ENCODE data around the gene USP48. TPM values are rescaled to one million over a fixed set of nuclear protein-coding genes. Genes with fewer than 3 reads are reported as not detected.

USP48 gene
- total and polyA plus RNA-seq, 2 of the 4 experiments (the other 2 are of a cell fraction): 24.7 to 25.0 TPM

DNA sequence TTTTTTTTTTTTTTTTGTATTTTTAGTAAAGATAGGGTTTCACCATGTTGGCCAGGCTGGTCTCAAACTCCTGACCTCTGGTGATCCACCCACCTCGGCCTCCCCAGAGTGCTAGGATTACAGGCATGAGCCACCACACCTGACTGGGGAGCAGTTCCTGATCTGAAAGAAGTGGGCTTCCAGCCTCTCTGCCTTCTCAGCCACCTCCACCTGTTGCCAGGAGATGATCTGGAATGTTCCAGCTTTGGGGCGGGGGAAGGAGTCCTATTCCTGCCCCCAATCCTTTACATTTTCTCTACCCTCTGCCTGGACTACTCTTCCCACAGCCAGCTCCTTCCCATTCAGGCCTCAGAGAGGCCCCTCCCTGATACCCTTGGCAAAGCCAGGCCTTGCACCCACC lies 141.9 kb downstream of the USP48 start:
- dilution Hi-C loops (cut with HindIII; ENCODE audit: low sequenced_read_pairs, unreplicated experiment) (no loop called here), intact Hi-C loops (cut with micrococcal nuclease) (no loop called here), in situ Hi-C loops (cut with MboI; ENCODE audit: low sequenced_read_pairs) (no loop called here)
- Histone ChIP-seq H4K91ac (ENCODE audit: insufficient read depth, low read depth, low read length) (no peak overlapping the region), H3K23ac (ENCODE audit: low read depth, low read length) (no peak overlapping the region), H2AK9ac (replicated peaks; ENCODE audit: low read depth, low read length, poor library complexity) (no peak overlapping the region), H2BK15ac (ENCODE audit: low read depth, low read length) (no peak overlapping the region), H3K18ac (ENCODE audit: low read depth, low read length) (no peak overlapping the region), H3K9ac (ENCODE audit: low read depth, low read length) (no peak overlapping the region), H2BK5ac (ENCODE audit: low read depth, low read length, poor library complexity, severe bottlenecking) (no peak overlapping the region), H3K27ac (ENCODE audit: insufficient read depth, low read length) (no peak overlapping the region), H3K36me3 (ENCODE audit: control insufficient read depth, insufficient read depth, low read length) (no peaks in the 10 kb centered on the region), H3K4me2 (ENCODE audit: low read depth, low read length) (no peak overlapping the region), H3K4ac (ENCODE audit: low read depth, low read length) (no peak overlapping the region), H4K5ac (ENCODE audit: low read depth, low read length) (no peak overlapping the region), H3K9me3 (ENCODE audit: control insufficient read depth, insufficient read depth, low read length) (no peaks in the 10 kb centered on the region), H3K4me3 (ENCODE audit: insufficient read depth, low read depth, low read length) (no peak overlapping the region), H2BK20ac (ENCODE audit: low read depth, low read length) (no peak overlapping the region), H3K9me1 (ENCODE audit: insufficient read depth, low read length) (peaks cover 8% of the 10 kb centered on the region; the same call in 1 of the 2 replicates), H2AK5ac (ENCODE audit: low read depth, low read length) (no peak overlapping the region), H3K56ac (ENCODE audit: extremely low read depth, insufficient read depth, low read length) (no peak overlapping the region), H3K4me1 (ENCODE audit: control insufficient read depth, insufficient read depth, low read length) (peaks cover 5% of the 10 kb centered on the region; the same call in 1 of the 2 replicates), H3K79me1 (ENCODE audit: low read depth in 1 of 2, low read length in 2 of 2) (no peaks in the 10 kb centered on the region), H2BK120ac (ENCODE audit: low read depth, low read length) (no peak overlapping the region), H3K14ac (replicated peaks; ENCODE audit: low read depth, low read length) (no peak overlapping the region), H2AFZ (replicated peaks; ENCODE audit: low read length, poor library complexity) (no peak overlapping the region), H4K8ac (ENCODE audit: low read depth in 2 of 2, low read length in 2 of 2) (no peak overlapping the region), H4K20me1 (ENCODE audit: insufficient read depth, low read length) (0 out of 2 replicates have a peak, but pooled peaks cover 5% of the 10 kb centered on the region), H3K27me3 (ENCODE audit: control insufficient read depth, insufficient read depth, low read length) (peaks cover 25% of the 10 kb centered on the region)
- TF ChIP-seq FOS (IDR thresholded peaks at IDR 0.05; ENCODE audit: low read depth, low read length) (no peak), MAFK (IDR thresholded peaks at IDR 0.05; ENCODE audit: low read depth, low read length) (no peak), CHD1 (IDR thresholded peaks at IDR 0.05; ENCODE audit: low read depth, low read length) (no peak)
- WGBS, 2 experiments (ENCODE audit: extremely low coverage in 2 of 2, insufficient read length in 1 of 2): 83% methylated on average over 1 of the region's 2 CpGs; no CpG with 5 or more reads in 1 of the 2 experiments
- DNase-seq (no peak), ATAC-seq (ENCODE audit: low read depth) (no peak)
- ChIA-PET CTCF (no interaction called here), POLR2A (ENCODE audit: unreplicated experiment) (no interaction called here)
- no TSS peak for BruUV-seq (replicated peaks)

Data from IMR-90 (cell line).